Spleen (tissue), 11 donors: ENCODE measurements around the gene ABCB9. TPM values are rescaled to one million over a fixed set of nuclear protein-coding genes. Genes with fewer than 3 reads are reported as not detected.

Source experiments
- DNase-seq: peaks from one replicate; pipeline ENCODE4 v3.0.0-alpha.2; 2020
- H3K27ac ChIP-seq, 8 donors: fragments of 200-600 bp; sonication (generic) in 7 of 8; 1 replicate in 4 of 8; 2 replicates in 4 of 8; pipeline versions ENCODE4 v1.5.0 to v1.8.0; 2016 to 2021; ENCODE audit warnings: inconsistent platforms in 4 of 8, mild to moderate bottlenecking in 4 of 8, moderate library complexity in 1 of 8
- H3K27me3 ChIP-seq, 7 donors: fragments of 200-600 bp; sonication (generic) in 6 of 7; replicated peaks in 1 of 7; 1 replicate in 4 of 7; 2 replicates in 3 of 7; pipeline versions ENCODE4 v1.5.0 to v1.8.0; 2016 to 2021; ENCODE audit warnings: inconsistent platforms in 3 of 7, mild to moderate bottlenecking in 1 of 7
- H3K36me3 ChIP-seq, 6 donors: fragments of 200-600 bp; sonication (generic) in 5 of 6; 1 replicate in 4 of 6; 2 replicates in 2 of 6; pipeline versions ENCODE4 v1.5.0 to v1.8.0; 2016 to 2021; ENCODE audit warnings: inconsistent platforms in 2 of 6
- H3K4me1 ChIP-seq, 6 donors: fragments of 200-600 bp; sonication (generic) in 5 of 6; 1 replicate in 3 of 6; 2 replicates in 3 of 6; pipeline versions ENCODE4 v1.5.0 to v1.8.0; 2016 to 2021; ENCODE audit warnings: inconsistent platforms in 3 of 6
- H3K4me3 ChIP-seq, 8 donors: fragments of 200-600 bp; sonication (generic) in 7 of 8; 1 replicate in 4 of 8; 2 replicates in 4 of 8; pipeline versions ENCODE4 v1.5.0 to v1.8.0; 2016 to 2021; ENCODE audit warnings: inconsistent platforms in 4 of 8, mild to moderate bottlenecking in 4 of 8, moderate library complexity in 2 of 8
- H3K9me3 ChIP-seq, 8 donors: fragments of 200-600 bp; sonication (generic) in 7 of 8; 1 replicate in 4 of 8; 2 replicates in 4 of 8; pipeline versions ENCODE4 v1.5.0 to v1.8.0; 2016 to 2021; ENCODE audit warnings: inconsistent platforms in 4 of 8
- POLR2A ChIP-seq, 3 donors: fragments of 450-650 bp; IDR thresholded peaks; one replicate each; pipeline ENCODE4 v1.5.1; 2017; ENCODE audit warnings: antibody characterized with exemption in 3 of 3, mild to moderate bottlenecking in 1 of 3
- POLR2AphosphoS5 ChIP-seq, 3 donors: sonication (generic); formaldehyde crosslinking; IDR thresholded peaks; one replicate each; pipeline ENCODE4 v1.5.1; 2017; ENCODE audit warnings: antibody characterized with exemption in 3 of 3
- WGBS, 5 donors: extraction: QIAGEN DNeasy Blood & Tissue Kit in 3 of 5; methylation state at CpG; one replicate each; pipeline versions ENCODE4 v1.1.5 to v1.1.7; 2013 to 2018; 5-methylcytosine and 5-hydroxymethylcytosine counted together
- intact Hi-C: fragments of 100-400 bp; cut with DNase I; formaldehyde crosslinking; loops from one replicate; pipeline ENCODE4 v1.15.0; 2023; ENCODE audit warnings: low total_unique reads
- polyA plus RNA-seq, 3 donors: library from polyadenylated mRNA; stranded (reverse); fragments of 200-250 nt; gene quantifications; one replicate each; pipeline ENCODE4 v1.2.1, GENCODE V29; 2013
- total RNA-seq, 7 donors: library from RNA; depleted of rRNA in 3 of 7; stranded (reverse); fragments of >200 nt in 3 of 7; fragmentation: NEBNext Ultra II Directional in 4 of 7; extraction: Animal tissue kit (Norgen Biotek cat#: 25700) in 4 of 7; gene quantifications; one replicate each; pipeline versions ENCODE4 v1.1.0 to v1.2.1, GENCODE V29; 2016 to 2021
- TF ChIP-seq, protein P1 (sequence below), 11 experiments: fragments of 200-600 bp in 7 of 11; fragments of 450-650 bp in 4 of 11; sonication (generic) in 4 of 11; IDR thresholded peaks in 8 of 11; conservative IDR thresholded peaks in 3 of 11; 1 replicate in 7 of 11; 2 replicates in 4 of 11; pipeline versions ENCODE4 v1.4.0 to v1.8.0; 2016 to 2021; ENCODE audit warnings: antibody characterized with exemption in 11 of 11, inconsistent platforms in 4 of 11, mild to moderate bottlenecking in 1 of 11
- donor health status: healthy with polysubstance abuse.
- donor health status: DM: no; HTN: no; CAD: no; lungs with moderate emphysema.
- donor health status: DM: no; HTN: no; CAD: no.
- donor health status: Bipolar disorder and iron deficiency.
- donor health status: healthy.
- donor health status: DM: no; HTN: no; CAD: no.
- donor health status: DM: yes; HTN: yes; CAD: no.

Gene ABCB9
- total and polyA plus RNA-seq, 10 donors = 1.5 to 6.2 (median 4.5) TPM

- intact Hi-C loops = no loop called here
- TF ChIP-seq, protein P1, sequence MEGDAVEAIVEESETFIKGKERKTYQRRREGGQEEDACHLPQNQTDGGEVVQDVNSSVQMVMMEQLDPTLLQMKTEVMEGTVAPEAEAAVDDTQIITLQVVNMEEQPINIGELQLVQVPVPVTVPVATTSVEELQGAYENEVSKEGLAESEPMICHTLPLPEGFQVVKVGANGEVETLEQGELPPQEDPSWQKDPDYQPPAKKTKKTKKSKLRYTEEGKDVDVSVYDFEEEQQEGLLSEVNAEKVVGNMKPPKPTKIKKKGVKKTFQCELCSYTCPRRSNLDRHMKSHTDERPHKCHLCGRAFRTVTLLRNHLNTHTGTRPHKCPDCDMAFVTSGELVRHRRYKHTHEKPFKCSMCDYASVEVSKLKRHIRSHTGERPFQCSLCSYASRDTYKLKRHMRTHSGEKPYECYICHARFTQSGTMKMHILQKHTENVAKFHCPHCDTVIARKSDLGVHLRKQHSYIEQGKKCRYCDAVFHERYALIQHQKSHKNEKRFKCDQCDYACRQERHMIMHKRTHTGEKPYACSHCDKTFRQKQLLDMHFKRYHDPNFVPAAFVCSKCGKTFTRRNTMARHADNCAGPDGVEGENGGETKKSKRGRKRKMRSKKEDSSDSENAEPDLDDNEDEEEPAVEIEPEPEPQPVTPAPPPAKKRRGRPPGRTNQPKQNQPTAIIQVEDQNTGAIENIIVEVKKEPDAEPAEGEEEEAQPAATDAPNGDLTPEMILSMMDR (IDR thresholded peaks at IDR 0.05 in 8 of 11, conservative IDR thresholded peaks at IDR 0.05 in 3 of 11) = no peak
- TF ChIP-seq POLR2AphosphoS5 (IDR thresholded peaks at IDR 0.05) = no peak
- no peak for TF ChIP-seq POLR2A (IDR thresholded peaks at IDR 0.05)
- Histone ChIP-seq H3K9me3 (no peaks in the 10 kb centered on the region), H3K4me3 (no peak overlapping the region), H3K4me1 (peaks cover 0 to 6% (median 0%) of the 10 kb centered on the region in 6 donors), H3K36me3 (peaks cover 0 to 38% (median 5%) of the 10 kb centered on the region in 6 donors), H3K27me3 (no peaks in the 10 kb centered on the region), H3K27ac (no peak overlapping the region)
- DNase-seq = peak; percentile 68
- WGBS, 5 donors = 94 to 97% (median 95%) methylated on average over 11 to 25 of the region's 25 CpGs
These were observed 31.3 kb upstream of the ABCB9 start for GRCh38 chr12:122997343-122998250.

- intact Hi-C loops = no loop called here
- H3K27me3 ChIP-seq = no peaks in the 10 kb centered on the region
- peak; percentile 56 for DNase-seq
- WGBS, 5 donors = 90 to 96% (median 91%) methylated on average over 9 to 16 of the region's 16 CpGs
- H3K9me3 ChIP-seq = no peaks in the 10 kb centered on the region
- peaks cover 0 to 6% (median 0%) of the 10 kb centered on the region in 6 donors for H3K4me1 ChIP-seq
- no peak overlapping the region for H3K27ac ChIP-seq
- no peak overlapping the region for H3K4me3 ChIP-seq
- TF ChIP-seq POLR2A (IDR thresholded peaks at IDR 0.05) (no peak), POLR2AphosphoS5 (IDR thresholded peaks at IDR 0.05) (no peak)
- TF ChIP-seq, protein P1 (IDR thresholded peaks at IDR 0.05 in 8 of 11, conservative IDR thresholded peaks at IDR 0.05 in 3 of 11) = no peak
- peaks cover 0 to 45% (median 5%) of the 10 kb centered on the region in 6 donors for H3K36me3 ChIP-seq
These were observed 30.5 kb upstream of the ABCB9 start for GRCh38 chr12:122996621-122997342.

DNA sequence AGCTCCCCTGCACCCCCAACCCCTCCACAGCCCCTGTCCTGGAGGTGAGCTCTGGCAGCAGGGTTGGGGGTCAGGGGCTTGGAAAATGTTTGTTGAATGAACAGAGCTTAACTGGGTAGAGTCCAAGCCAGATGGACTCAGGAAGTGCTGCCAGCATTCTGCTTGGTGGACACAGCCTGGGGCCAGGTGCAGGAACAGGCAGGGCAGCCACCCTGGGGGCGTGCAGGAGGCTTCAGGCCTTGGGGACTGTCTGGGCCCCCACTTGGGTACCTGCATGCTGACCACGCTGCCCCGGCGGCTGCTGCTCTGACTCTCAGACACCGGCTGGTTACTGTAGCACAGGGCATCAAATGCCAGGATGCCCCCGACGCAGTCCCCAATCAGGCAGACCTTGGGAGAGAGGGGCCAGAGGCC, 29.9 kb upstream of the ABCB9 start:
- intact Hi-C loops = no loop called here
- DNase-seq = peak; percentile 47
- H3K36me3 ChIP-seq = peaks cover 0 to 46% (median 5%) of the 10 kb centered on the region in 6 donors

More for the DNA sequence above, 29.9 kb upstream of the ABCB9 start:
- no peaks in the 10 kb centered on the region for H3K9me3 ChIP-seq
- peaks cover 0 to 6% (median 0%) of the 10 kb centered on the region in 6 donors for H3K4me1 ChIP-seq
- WGBS, 5 donors = 86 to 97% (median 92%) methylated on average over 7 of the region's 7 CpGs; no CpG with 5 or more reads in 1 of the 5 donors
- no peak overlapping the region for H3K27ac ChIP-seq
- TF ChIP-seq, protein P1 (IDR thresholded peaks at IDR 0.05 in 8 of 11, conservative IDR thresholded peaks at IDR 0.05 in 3 of 11) = no peak
- TF ChIP-seq POLR2A (IDR thresholded peaks at IDR 0.05) = no peak
- TF ChIP-seq POLR2AphosphoS5 (IDR thresholded peaks at IDR 0.05) = no peak
- H3K4me3 ChIP-seq = no peak overlapping the region
- H3K27me3 ChIP-seq = no peaks in the 10 kb centered on the region
